ENCODE measurements around the gene JARID2.
"Not testable (repeated sequence)": the region's sequence is repeated elsewhere in the genome, so short reads cannot be mapped to it uniquely, and the experiment has no call there.

JARID2 gene

DNA sequence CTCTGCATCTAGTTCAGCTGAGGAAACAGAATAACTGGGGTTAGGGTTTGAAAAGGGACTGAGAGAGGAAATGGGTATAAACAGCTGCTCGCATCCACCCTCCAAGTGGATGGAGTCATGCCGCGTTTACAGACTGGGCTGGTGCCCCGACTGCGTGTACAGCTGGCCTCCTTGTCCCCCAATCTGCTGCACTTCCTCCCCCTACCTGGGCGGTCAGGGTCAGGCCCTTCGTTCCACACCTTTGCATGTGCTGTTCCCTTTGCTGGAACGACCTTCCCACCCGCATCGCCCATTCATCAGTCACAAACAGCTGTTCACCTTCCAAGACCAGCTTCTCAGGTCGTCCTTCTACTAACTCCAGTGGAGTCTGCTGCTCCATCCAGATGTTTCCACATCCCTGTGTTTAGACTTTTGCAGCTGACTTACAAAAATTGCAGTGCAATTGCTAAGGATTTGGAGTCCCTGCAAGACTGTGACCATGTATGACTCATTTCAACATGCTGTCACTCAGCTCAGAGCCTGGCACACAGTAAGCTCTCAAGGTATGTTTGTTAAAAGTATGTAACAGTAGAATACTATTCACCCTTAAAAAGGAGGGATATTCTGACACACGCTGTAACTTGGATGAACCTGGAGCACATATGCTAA lies 287.6 kb downstream of the JARID2 start:
- no peaks in the 10 kb centered on the region for H3K27me3 ChIP-seq (ENCODE audit: control insufficient read depth, insufficient read depth, low read length)
- H3K4me3 ChIP-seq (ENCODE audit: low read length) = no peak overlapping the region
- H3K36me3 ChIP-seq (ENCODE audit: control insufficient read depth, insufficient read depth, low read length) = peaks cover 2% of the 10 kb centered on the region
- H3K27ac ChIP-seq (ENCODE audit: low read depth, low read length) = no peak overlapping the region
- no peaks in the 10 kb centered on the region for H3K4me1 ChIP-seq (ENCODE audit: control insufficient read depth, insufficient read depth, low read length)
- no peak overlapping the region for H3K9ac ChIP-seq (ENCODE audit: low read length)

DNA sequence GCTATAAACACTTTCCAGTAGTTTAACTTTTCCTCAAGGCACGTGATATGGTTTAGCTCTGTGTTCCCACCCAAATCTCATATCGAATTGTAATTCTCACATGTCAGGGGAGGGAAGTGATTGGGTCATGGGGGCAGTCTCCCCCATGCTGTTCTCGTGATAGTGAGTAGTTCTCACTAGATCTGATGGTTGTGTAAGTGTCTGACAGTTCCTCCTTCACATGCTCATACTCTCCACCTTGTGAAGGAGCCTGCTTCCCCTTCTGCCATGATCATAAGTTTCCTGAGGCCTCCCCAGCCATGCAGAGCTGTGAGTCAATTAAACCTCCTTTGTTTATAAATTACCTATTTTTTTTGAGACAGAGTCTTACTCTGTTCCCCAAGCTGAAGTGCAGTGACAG lies 289.1 kb downstream of the JARID2 start:
- Histone ChIP-seq H3K36me3 (ENCODE audit: control insufficient read depth, insufficient read depth, low read length) (peaks cover 2% of the 10 kb centered on the region), H3K4me3 (ENCODE audit: low read length) (no peak overlapping the region), H3K4me1 (ENCODE audit: control insufficient read depth, insufficient read depth, low read length) (no peaks in the 10 kb centered on the region), H3K27ac (ENCODE audit: low read depth, low read length) (no peak overlapping the region), H3K27me3 (ENCODE audit: control insufficient read depth, insufficient read depth, low read length) (no peaks in the 10 kb centered on the region), H3K9ac (ENCODE audit: low read length) (no peak overlapping the region)

DNA sequence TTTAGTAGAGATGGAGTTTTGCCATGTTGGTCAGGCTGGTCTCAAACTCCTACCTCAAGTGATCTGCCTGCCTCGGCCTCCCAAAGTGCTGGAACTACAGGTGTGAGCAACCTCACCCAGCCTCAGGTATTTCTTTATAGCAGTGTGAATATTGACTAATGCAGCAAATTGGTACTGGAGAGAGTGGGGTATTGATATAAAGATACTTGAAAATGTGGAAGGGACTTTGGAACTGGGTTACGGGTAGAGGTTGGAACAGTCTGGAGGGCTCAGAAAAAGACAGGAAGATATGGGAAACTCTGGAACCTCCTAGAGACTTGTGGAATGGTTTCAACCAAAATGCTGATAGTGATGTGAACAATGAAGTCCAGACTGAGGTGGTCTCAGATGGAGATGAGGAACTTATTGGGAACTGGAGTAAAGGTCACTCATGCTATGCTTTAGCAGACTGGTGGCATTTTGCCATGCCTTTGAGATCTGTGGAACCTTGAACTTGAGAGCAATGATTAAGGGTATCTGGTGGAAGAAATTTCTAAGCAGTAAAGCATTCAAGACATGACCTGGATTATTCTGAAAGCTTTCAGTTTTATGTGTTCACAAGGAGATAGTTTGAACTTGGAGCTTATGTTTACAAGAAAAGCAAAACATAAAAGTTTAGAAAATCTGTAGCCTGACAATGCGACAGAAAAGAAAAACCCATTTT lies 289.8 kb downstream of the JARID2 start:
- Histone ChIP-seq H3K4me1 (ENCODE audit: control insufficient read depth, insufficient read depth, low read length) (no peaks in the 10 kb centered on the region), H3K36me3 (ENCODE audit: control insufficient read depth, insufficient read depth, low read length) (peaks cover 2% of the 10 kb centered on the region), H3K27me3 (ENCODE audit: control insufficient read depth, insufficient read depth, low read length) (no peaks in the 10 kb centered on the region), H3K27ac (ENCODE audit: low read depth, low read length) (no peak overlapping the region), H3K9ac (ENCODE audit: low read length) (no peak overlapping the region), H3K4me3 (ENCODE audit: low read length) (no peak overlapping the region)

DNA sequence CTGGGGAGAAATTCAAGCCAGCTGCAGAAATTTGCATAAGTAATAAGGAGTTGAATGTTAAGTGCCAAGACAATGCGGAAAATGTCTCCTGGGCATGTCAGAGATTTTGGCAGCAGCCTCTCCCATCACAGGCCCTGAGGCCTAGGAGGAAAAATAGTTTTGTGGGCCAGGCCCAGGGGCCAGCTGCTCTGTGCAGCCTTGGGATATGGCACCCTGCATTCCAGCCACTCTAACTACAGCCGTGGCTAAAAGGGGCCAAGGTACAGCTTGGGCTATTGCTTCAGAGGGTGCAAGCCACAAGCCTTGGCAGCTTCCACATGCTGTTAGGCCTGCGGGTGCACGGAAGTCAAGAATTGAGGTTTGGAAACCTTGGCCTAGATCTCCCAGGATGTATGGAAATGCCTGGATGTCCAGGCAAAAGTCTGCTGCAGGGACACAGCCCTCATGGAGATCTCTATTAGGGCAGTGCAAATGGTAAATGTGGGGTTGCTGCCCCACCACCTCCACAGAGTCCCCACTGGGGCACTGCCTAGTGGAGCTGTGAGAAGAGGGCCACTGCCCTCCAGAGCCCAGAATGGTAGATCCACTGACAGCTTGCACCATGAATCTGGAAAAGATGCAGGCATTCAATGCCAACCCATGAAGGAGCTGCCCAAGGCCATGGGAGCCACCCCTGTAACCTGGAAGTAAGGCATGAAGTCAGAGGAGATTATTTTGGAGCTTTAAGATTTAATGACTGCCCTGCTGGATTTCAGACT lies 290.5 kb downstream of the JARID2 start:
- H3K27ac ChIP-seq (ENCODE audit: low read depth, low read length) = no peak overlapping the region
- H3K4me1 ChIP-seq (ENCODE audit: control insufficient read depth, insufficient read depth, low read length) = no peaks in the 10 kb centered on the region
- H3K9ac ChIP-seq (ENCODE audit: low read length) = no peak overlapping the region
- no peaks in the 10 kb centered on the region for H3K36me3 ChIP-seq (ENCODE audit: control insufficient read depth, insufficient read depth, low read length)
- no peaks in the 10 kb centered on the region for H3K27me3 ChIP-seq (ENCODE audit: control insufficient read depth, insufficient read depth, low read length)
- no peak overlapping the region for H3K4me3 ChIP-seq (ENCODE audit: low read length)

- H3K9ac ChIP-seq (ENCODE audit: low read length) = no peak overlapping the region
Observed at GRCh38 chr6:15538106-15538505, 292.2 kb downstream of the JARID2 start.

DNA sequence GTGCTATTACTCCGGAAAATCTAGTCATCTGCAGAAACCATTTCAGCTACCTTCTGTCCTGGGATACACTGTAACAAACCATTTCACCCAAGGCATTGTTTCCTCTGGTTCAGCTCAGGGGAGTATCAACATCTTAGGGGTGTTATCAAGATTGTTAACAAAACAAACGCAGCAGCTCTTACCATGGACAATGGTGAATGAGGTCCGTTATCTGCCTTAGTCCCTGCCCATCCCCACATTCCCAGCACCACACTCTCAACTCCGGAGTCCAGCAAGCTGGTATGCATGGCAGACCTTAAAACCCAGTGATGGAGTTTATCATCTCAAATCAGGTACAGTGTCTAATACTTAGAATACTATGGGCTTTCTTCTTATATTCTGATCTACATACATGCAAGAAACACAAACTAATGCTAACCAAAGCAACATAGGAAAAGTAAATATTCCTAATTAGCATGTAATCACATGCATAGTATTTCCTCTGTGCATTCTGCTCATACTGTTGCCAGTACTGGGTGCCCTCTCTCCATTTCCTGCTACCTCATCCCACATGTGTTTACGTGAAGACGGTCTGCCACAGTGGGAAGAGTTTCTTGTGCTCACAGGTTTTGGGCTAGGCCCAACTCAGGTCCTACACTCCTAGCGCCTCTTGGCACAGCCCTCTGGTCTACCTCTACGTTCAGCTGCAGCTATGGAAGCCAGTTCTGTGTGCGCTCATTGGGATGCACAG lies 293.1 kb downstream of the JARID2 start:
- Histone ChIP-seq H3K27me3 (ENCODE audit: control insufficient read depth, insufficient read depth, low read length) (no peaks in the 10 kb centered on the region), H3K4me1 (ENCODE audit: control insufficient read depth, insufficient read depth, low read length) (no peaks in the 10 kb centered on the region), H3K27ac (ENCODE audit: low read depth, low read length) (no peak overlapping the region), H3K36me3 (ENCODE audit: control insufficient read depth, insufficient read depth, low read length) (no peaks in the 10 kb centered on the region), H3K9ac (ENCODE audit: low read length) (no peak overlapping the region), H3K4me3 (ENCODE audit: low read length) (no peak overlapping the region)

More at GRCh38 chr6:15538106-15538505, 292.2 kb downstream of the JARID2 start:
- no peaks in the 10 kb centered on the region for H3K36me3 ChIP-seq (ENCODE audit: control insufficient read depth, insufficient read depth, low read length)
- H3K4me1 ChIP-seq (ENCODE audit: control insufficient read depth, insufficient read depth, low read length) = no peaks in the 10 kb centered on the region
- no peak overlapping the region for H3K27ac ChIP-seq (ENCODE audit: low read depth, low read length)
- no peak overlapping the region for H3K4me3 ChIP-seq (ENCODE audit: low read length)
- H3K27me3 ChIP-seq (ENCODE audit: control insufficient read depth, insufficient read depth, low read length) = no peaks in the 10 kb centered on the region

GRCh38 chr6:15539722-15540270 lies 293.9 kb downstream of the JARID2 start:
- no peaks in the 10 kb centered on the region for H3K36me3 ChIP-seq (ENCODE audit: control insufficient read depth, insufficient read depth, low read length)
- H3K4me1 ChIP-seq (ENCODE audit: control insufficient read depth, insufficient read depth, low read length) = no peaks in the 10 kb centered on the region
- H3K4me3 ChIP-seq (ENCODE audit: low read length) = no peak overlapping the region
- H3K9ac ChIP-seq (ENCODE audit: low read length) = no peak overlapping the region
- no peaks in the 10 kb centered on the region for H3K27me3 ChIP-seq (ENCODE audit: control insufficient read depth, insufficient read depth, low read length)
- H3K27ac ChIP-seq (ENCODE audit: low read depth, low read length) = no peak overlapping the region

DNA sequence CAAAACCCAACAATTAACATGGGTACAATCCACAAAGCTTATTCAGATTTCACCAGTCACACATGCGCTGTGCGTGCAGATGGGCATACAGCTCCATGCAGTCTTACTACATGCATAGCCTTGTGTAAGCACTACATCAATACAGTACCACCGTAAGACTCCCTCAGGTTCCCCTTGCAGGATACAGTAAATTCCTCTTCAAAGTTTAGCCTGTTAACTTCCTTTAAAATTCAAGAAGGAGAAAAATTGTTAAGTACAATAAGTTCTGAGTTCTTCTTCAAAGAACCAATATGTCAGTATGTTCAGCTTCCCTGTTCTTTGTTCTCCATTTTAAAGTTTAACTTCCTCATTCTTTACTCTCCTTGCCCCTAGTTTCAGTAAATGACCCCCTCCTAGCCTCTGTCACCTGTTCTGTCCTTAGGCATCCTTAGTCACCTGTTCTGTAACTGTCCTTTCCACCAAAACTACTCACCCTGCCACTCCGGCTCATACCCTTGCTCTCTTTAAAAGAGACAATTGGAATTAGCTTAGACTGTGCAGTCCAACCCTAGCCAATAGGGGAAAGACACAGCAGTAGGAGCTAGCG lies 297.6 kb downstream of the JARID2 start:
- H3K4me1 ChIP-seq (ENCODE audit: control insufficient read depth, insufficient read depth, low read length); H3K27me3 ChIP-seq (ENCODE audit: control insufficient read depth, insufficient read depth, low read length); H3K27ac ChIP-seq (ENCODE audit: low read depth, low read length); H3K9ac ChIP-seq (ENCODE audit: low read length); H3K36me3 ChIP-seq (ENCODE audit: control insufficient read depth, insufficient read depth, low read length); H3K4me3 ChIP-seq (ENCODE audit: low read length): not testable (repeated sequence)

GRCh38 chr6:15544321-15544900 lies 298.5 kb downstream of the JARID2 start:
- no peak overlapping the region for H3K4me3 ChIP-seq (ENCODE audit: low read length)
- no peak overlapping the region for H3K27ac ChIP-seq (ENCODE audit: low read depth, low read length)
- no peak overlapping the region for H3K9ac ChIP-seq (ENCODE audit: low read length)
- H3K4me1 ChIP-seq (ENCODE audit: control insufficient read depth, insufficient read depth, low read length) = peaks cover 5% of the 10 kb centered on the region
- no peaks in the 10 kb centered on the region for H3K27me3 ChIP-seq (ENCODE audit: control insufficient read depth, insufficient read depth, low read length)
- H3K36me3 ChIP-seq (ENCODE audit: control insufficient read depth, insufficient read depth, low read length) = no peaks in the 10 kb centered on the region

DNA sequence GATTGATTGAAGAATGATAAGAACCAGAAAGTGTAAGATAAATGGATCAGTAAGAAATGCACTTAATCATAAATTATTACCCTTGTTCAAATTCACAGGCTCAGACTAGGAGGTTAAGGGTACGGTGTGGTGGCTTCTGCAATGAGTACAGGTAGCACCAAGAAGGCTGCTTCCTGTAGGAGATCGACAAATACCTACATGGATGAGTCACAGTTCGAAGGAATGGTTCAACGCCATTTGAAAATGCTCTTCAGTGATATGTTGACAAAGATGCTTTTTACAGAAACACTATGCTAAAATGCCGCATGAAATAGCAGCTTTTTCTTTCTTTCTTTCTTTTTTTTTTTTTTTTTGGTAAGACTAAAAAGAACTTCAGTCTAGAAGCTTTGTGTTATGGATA lies 300.7 kb downstream of the JARID2 start:
- Histone ChIP-seq H3K27ac (ENCODE audit: low read depth, low read length) (no peak overlapping the region), H3K4me3 (ENCODE audit: low read length) (no peak overlapping the region), H3K9ac (ENCODE audit: low read length) (no peak overlapping the region)

GRCh38 chr6:15547400-15547799 lies 301.5 kb downstream of the JARID2 start:
- no peak overlapping the region for H3K4me3 ChIP-seq (ENCODE audit: low read length)
- no peaks in the 10 kb centered on the region for H3K27me3 ChIP-seq (ENCODE audit: control insufficient read depth, insufficient read depth, low read length)
- H3K27ac ChIP-seq (ENCODE audit: low read depth, low read length) = no peak overlapping the region
- H3K4me1 ChIP-seq (ENCODE audit: control insufficient read depth, insufficient read depth, low read length) = peaks cover 5% of the 10 kb centered on the region
- H3K36me3 ChIP-seq (ENCODE audit: control insufficient read depth, insufficient read depth, low read length) = no peaks in the 10 kb centered on the region
- no peak overlapping the region for H3K9ac ChIP-seq (ENCODE audit: low read length)

More for the DNA sequence above, 300.7 kb downstream of the JARID2 start:
- peaks cover 5% of the 10 kb centered on the region for H3K4me1 ChIP-seq (ENCODE audit: control insufficient read depth, insufficient read depth, low read length)
- H3K36me3 ChIP-seq (ENCODE audit: control insufficient read depth, insufficient read depth, low read length) = no peaks in the 10 kb centered on the region
- no peaks in the 10 kb centered on the region for H3K27me3 ChIP-seq (ENCODE audit: control insufficient read depth, insufficient read depth, low read length)
